ES-I3 (cell line): ENCODE results near the gene TEPSIN.

Experiments used
- H3K36me3 ChIP-seq: 2 replicates; pipeline ENCODE4 v1.6.1; 2013; ENCODE audit warnings: mild to moderate bottlenecking, low read length, control low read depth, moderate library complexity; ENCODE audit not compliant: insufficient read depth
- H3K4me1 ChIP-seq: 2 replicates; pipeline ENCODE4 v1.6.1; 2013; ENCODE audit warnings: mild to moderate bottlenecking, control low read depth, low read length; ENCODE audit not compliant: insufficient read depth
- H3K9ac ChIP-seq: 2 replicates; pipeline ENCODE4 v1.6.1; 2013; ENCODE audit warnings: low read depth, mild to moderate bottlenecking, low read length, moderate library complexity
- H3K9me3 ChIP-seq: 2 replicates; pipeline ENCODE4 v1.6.1; 2013; ENCODE audit warnings: mild to moderate bottlenecking, low read length, moderate library complexity; ENCODE audit not compliant: control insufficient read depth, insufficient read depth

Gene TEPSIN

DNA sequence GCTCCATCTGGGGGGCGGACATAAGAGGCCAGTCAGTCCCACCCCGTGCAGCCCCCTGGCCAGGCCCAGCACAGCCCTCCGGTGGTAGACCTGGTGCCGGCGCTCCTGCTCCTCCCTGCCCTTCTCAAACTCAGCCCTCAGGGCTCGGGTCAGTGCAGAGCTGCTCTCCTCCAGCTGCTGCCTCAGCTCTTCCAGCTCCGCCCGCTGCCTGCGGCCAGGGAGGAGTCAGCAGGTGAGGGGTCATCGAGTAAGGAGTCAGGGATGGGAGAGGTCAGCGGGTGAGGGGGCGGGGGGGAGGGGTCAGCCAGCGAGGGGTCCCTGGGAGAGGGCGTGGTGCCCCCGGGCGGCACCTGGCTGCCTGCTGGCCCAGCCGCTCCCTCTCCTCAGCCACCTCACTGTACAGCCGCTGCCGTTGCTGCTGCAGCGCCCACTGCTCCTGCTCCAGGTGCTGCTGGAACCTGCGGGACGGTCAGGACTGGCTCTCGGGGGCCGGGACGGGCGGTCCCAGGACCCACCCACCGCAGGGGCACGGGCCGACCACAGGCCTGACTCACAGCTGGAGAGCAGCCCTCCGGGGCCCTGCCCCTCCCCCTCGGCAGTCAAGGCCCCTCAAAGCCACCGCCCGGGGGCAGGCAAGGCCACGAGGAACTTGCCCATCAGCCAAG lies 46.3 kb downstream of the TEPSIN start:
- Histone ChIP-seq H3K4me1 (no peaks in the 10 kb centered on the region; the same call in 1 of the 2 replicates), H3K9me3 (no peaks in the 10 kb centered on the region), H3K9ac (no peak overlapping the region), H3K36me3 (0 out of 2 replicates have a peak, but pooled peaks cover 2% of the 10 kb centered on the region)

DNA sequence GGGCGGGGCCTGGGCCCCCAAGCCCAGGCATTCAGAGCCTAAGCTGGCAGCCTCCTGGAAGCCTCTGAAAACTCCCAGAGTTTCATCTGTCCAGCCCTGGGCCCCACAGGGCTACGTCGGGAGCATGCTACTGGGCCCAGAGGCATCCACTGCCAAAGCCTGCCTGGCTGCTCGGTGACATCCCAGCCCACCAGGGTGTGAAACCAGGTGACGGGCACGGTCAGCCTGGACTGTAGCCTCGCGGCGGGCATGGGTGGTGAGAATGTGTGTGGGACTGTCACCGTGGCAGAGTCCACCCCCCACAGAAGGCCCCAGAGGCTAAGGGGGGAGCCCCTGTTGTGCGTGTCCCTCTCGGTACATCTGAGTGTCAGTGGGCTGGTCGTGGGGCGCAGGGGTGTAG lies 47.2 kb downstream of the TEPSIN start:
- no peak overlapping the region for H3K9ac ChIP-seq
- no peaks in the 10 kb centered on the region; the same call in 1 of the 2 replicates for H3K4me1 ChIP-seq
- no peaks in the 10 kb centered on the region for H3K9me3 ChIP-seq
- H3K36me3 ChIP-seq, result 0 out of 2 replicates have a peak, but pooled peaks cover 2% of the 10 kb centered on the region

DNA sequence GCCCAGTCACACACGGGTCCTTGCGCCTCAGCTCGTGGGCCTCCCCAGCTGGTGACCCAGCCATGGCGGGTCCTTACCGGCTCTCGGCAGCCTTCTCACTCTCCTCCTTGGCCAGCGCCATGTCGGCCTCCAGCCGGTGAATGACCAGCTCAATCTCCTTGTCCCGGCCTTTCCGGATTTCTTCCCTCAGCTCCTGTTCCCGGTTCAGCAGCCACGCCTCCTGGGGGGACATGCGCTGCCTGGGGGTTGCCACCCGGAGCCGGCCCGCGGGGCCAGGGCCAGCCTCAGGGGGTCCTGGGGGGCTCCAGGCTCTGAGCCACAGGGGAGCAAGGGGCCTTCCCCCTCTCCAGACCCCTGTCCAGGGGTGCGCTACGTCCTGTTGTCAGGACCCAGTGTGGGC lies 47.7 kb downstream of the TEPSIN start:
- Histone ChIP-seq H3K4me1 (no peaks in the 10 kb centered on the region; the same call in 1 of the 2 replicates), H3K9ac (no peak overlapping the region), H3K9me3 (no peaks in the 10 kb centered on the region), H3K36me3 (0 out of 2 replicates have a peak, but pooled peaks cover 1% of the 10 kb centered on the region)

DNA sequence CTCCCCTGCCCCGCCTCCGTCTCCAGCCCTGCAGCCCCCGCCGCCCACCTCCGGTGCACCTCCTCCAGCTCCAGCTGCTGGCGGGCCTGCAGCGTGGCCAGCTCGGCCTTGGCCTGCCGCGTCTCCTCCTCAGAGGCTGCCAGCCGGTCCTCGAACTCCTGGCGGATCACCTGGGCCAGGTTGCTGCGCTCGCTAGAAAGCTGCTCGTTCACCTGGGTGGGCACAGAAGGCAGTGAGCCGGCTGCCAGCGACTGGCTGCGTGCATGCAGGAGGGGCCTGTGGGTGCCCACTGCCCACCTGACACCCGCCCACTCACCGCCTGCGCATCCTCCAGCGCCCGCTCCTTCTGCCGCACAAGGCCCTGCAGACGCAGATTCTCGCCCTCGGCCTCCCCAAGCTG lies 48.3 kb downstream of the TEPSIN start:
- Histone ChIP-seq H3K4me1 (no peaks in the 10 kb centered on the region; the same call in 1 of the 2 replicates), H3K9me3 (no peaks in the 10 kb centered on the region), H3K36me3 (no peaks in the 10 kb centered on the region), H3K9ac (no peak overlapping the region)

DNA sequence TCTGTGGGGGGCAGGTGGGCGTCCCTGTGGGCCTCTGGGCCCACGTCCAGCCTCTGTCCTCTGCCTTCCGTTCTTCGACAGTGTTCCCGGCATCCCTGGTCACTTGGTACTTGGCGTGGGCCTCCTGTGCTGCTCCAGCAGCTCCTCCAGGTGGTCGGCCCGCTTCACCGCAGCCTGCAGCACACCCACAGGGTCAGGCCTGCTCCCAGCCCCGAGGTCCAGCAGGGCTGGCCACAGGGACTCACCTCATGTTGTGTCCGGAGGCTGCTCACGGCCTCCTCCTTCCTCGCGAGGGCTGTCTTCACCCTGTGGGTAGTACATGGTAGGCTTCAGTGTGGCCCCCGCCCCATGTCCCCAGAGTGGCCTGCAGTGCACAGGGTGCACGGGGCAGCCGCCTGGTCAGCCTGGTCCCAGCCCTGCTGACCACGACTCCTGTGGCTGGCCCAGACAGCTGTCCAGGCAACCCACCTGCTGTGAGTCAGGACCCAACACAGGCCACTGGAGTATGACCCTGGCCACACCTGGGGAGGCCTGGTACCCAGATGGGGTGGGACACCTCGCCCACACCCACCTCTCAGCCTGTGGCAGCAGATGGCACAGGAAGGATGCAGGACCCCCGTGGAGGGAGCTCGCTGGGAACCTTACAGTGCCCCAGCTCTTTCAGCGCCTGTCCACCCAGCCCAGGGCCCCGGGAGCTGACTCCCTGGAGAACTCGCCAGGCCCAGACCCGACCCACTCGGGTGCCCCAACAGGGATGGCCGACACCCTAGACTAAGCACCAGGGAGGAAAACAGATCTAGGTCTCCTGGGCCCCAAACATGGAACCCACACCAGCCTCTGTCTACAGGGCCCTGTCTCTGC lies 49.0 kb downstream of the TEPSIN start:
- no peaks in the 10 kb centered on the region for H3K36me3 ChIP-seq
- H3K9me3 ChIP-seq, result no peaks in the 10 kb centered on the region
- H3K9ac ChIP-seq, result no peak overlapping the region
- H3K4me1 ChIP-seq, result no peaks in the 10 kb centered on the region; the same call in 1 of the 2 replicates

DNA sequence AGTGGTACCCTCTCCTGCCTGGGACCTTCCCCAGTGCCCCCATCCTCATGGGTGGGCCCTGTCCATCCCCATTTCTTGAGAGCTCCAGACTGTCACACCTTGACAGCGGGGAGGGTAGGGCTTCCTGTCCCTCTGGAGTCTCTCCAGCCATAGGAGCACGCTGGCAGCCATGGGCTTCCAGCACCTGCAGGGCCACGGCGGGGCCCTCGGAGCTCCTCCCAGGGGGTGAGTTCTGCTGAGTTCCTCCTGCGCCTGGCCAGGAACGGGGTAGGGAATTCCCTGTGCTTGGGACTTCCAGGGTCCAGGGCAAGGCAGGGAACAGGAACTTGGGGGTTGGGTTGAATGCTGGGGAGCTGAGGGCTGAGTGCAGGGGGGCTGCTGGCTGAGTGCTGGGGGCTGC lies 49.8 kb downstream of the TEPSIN start:
- no peaks in the 10 kb centered on the region for H3K36me3 ChIP-seq
- no peaks in the 10 kb centered on the region; the same call in 1 of the 2 replicates for H3K4me1 ChIP-seq
- H3K9me3 ChIP-seq, result no peaks in the 10 kb centered on the region
- H3K9ac ChIP-seq, result no peak overlapping the region

DNA sequence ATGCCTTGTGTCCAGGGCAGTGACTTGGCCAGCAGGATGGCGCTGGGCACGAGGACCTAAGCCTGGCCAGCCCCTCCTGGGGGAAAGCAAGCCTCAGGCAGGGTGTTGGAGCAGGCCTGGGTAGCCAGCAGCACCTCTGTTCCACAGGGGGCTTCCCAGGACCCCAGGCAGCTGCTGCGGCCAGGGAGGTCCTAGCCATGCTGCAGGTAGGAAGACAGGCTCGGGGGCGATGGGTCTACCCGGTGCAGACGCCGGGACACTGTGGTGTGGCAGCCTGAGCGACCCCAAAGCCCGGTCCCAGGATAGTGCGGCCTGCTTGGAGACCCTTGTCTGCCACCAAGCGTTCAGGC lies 50.4 kb downstream of the TEPSIN start:
- Histone ChIP-seq H3K36me3 (no peaks in the 10 kb centered on the region), H3K9me3 (0 out of 2 replicates have a peak, but pooled peaks cover 3% of the 10 kb centered on the region), H3K4me1 (no peaks in the 10 kb centered on the region; the same call in 1 of the 2 replicates), H3K9ac (no peak overlapping the region)

DNA sequence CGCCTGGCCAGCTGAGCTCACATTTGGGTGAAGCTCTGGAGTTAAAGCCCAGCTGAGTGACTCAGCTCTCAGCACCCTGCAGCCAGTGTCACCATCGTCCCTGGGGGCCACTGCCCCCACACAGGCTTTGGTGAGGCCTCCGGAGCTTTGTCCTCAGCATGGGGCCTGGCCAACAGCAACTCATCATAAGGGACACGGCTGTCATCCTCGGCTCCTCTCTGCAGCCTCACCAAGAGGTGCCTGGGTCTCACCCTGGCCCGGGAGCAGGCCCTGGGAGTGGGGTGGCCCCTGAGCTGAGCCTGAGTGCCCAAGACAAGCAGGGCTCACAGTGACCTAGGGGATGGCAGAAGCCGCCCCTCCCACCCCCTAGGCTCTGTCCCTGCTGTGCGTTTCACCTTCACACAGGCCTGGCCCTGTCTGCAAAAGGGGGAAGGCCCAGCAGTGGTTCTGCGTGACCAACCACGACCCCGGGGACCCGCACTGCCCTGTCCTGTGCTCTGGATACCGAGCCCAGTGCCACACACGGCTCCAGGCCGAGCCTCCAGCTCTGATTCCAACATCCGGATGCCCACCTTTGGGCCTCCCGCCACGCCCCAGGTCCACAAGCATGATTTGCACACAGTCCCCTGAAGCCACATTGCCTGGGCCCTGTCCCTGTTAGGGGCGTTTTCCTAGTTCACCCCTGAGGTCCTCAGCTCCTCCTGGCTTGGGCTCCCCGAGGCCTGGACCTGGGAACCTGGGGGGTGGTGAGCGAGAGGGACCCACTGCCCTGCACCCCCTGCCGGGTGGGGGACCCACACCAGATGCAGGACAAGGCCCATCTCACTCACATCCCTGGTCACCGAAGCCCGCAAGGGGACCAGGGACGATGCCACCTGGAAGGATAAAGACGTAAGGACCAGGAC lies 51.0 kb downstream of the TEPSIN start:
- Histone ChIP-seq H3K4me1 (no peaks in the 10 kb centered on the region; the same call in 1 of the 2 replicates), H3K36me3 (no peaks in the 10 kb centered on the region), H3K9me3 (0 out of 2 replicates have a peak, but pooled peaks cover 3% of the 10 kb centered on the region), H3K9ac (no peak overlapping the region)

DNA sequence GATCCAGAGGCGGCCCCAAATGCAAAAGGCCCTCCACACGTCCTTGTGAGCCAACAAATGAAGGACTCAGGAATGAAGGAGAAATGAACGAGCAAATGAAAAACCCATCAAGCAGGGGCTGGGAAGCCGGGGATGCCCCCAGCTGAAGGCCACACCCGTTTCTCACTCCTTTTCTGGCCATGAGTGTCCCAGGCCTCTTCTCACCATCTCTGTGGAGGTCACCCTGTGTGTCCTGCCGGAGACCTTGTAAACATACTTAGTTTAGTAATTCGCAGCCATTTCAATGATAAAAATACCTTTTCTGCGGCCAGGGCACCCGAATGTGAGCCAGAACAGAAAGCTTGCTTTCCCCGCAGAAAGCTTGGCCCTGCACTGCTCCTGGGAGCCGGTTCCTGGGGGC lies 51.7 kb downstream of the TEPSIN start:
- no peak overlapping the region for H3K9ac ChIP-seq
- no peaks in the 10 kb centered on the region for H3K36me3 ChIP-seq

DNA sequence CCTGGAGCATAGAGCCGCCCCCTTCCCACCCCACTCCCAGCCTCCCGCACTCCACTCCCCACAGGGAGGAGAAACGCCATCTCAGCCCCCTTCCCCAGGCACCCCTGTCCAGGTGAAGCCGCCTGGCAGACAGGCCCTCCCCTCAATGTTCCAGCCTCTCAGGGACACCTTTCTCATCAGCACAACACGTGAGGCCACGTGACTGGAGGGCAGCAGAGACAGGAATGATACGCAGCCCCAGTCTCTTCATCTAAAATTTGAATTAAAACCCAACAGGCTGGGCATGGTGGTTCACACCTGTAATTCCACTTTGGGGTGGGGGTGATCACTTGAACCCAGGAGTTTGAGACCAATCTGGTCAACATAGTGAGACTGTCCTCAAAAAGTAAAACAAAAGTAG lies 52.7 kb downstream of the TEPSIN start:
- H3K4me1 ChIP-seq, result no peaks in the 10 kb centered on the region
- H3K9me3 ChIP-seq, result 0 out of 2 replicates have a peak, but pooled peaks cover 3% of the 10 kb centered on the region
- no peak overlapping the region for H3K9ac ChIP-seq
- no peaks in the 10 kb centered on the region for H3K36me3 ChIP-seq

More for the DNA sequence above, 51.7 kb downstream of the TEPSIN start:
- H3K9me3 ChIP-seq, result 0 out of 2 replicates have a peak, but pooled peaks cover 3% of the 10 kb centered on the region
- H3K4me1 ChIP-seq, result no peaks in the 10 kb centered on the region; the same call in 1 of the 2 replicates

DNA sequence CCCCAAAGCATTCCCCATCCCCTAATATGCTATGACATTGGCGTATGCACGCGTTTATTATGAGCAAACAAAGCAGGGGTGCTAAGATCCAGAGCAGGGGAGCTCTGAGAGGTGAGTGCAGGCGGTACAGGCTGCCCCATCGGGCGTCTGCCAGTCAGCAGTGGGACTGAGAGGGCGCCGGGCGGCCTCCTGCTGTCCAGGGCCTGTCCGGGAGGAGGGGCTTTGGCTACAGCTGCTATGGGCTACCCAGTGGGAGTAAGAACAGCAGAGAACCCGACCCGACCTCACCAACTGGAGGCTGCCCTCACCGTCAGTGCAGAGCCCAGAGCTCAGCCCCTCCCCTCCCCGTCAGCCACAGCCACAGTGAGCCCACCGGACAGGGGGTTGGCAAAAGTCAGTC lies 54.3 kb downstream of the TEPSIN start:
- no peaks in the 10 kb centered on the region for H3K36me3 ChIP-seq
- H3K4me1 ChIP-seq, result no peaks in the 10 kb centered on the region
- 0 out of 2 replicates have a peak, but pooled peaks cover 3% of the 10 kb centered on the region for H3K9me3 ChIP-seq
- no peak overlapping the region for H3K9ac ChIP-seq

DNA sequence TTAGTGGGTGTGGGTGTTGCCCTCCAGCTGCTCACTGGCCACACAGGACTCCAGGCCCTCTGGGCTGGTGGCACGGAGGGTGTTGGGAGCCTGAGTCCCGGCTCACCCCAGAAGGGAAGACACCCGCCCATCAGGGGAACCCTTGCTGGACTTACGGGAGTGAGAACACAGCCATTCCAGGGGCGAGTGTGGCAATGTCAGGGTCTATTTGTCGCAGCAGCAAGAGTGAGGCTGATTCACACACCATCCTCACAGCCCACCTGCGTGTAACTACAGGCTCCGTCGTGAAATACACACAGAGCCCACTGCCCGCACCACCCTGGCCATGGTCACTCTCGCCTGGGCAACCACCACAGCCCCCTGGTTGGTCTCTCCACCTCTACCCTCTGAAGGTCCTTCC lies 55.0 kb downstream of the TEPSIN start:
- Histone ChIP-seq H3K9ac (no peak overlapping the region), H3K4me1 (no peaks in the 10 kb centered on the region), H3K36me3 (no peaks in the 10 kb centered on the region), H3K9me3 (0 out of 2 replicates have a peak, but pooled peaks cover 3% of the 10 kb centered on the region)

DNA sequence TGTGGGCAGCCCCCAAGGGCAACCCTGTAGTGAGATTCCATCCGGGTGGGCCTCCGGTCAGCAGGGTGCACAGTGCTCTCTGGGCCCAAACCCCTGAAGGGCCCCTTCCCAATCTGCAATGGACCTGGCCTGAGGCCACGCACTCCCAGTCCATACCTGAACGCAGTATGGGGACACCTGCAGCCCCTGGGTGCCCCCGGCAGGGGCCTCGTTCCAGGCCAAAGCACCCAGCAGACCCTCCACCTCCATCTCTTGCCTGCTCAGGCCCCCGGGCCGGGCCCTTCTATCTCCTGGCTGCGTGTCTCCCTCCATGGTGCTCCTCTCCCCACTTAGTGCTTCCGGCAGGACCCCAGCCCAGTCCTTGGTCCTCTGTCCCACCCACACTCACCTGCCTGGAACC lies 55.5 kb downstream of the TEPSIN start:
- H3K9ac ChIP-seq, result no peak overlapping the region
- H3K4me1 ChIP-seq, result no peaks in the 10 kb centered on the region
- 0 out of 2 replicates have a peak, but pooled peaks cover 3% of the 10 kb centered on the region for H3K9me3 ChIP-seq
- no peaks in the 10 kb centered on the region for H3K36me3 ChIP-seq

DNA sequence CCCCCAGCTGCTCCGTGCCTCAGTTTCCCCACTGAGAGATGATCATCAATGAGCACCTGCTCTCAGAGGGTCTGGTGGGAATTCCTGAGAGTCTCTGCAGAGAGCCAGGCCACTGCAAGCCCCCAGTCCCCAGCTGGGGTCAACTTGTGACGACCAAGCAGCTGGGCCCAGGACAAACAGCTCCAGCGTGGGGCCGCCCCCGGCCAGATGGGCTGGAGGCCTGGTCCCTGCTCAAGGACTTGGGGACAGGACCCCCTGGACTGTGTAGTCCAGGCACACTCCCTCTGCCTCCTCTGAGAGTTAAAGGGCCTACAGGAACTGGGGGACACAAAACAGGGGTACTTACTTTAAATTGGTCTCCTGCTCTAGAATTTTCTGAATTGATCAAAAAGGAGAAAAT lies 56.3 kb downstream of the TEPSIN start:
- Histone ChIP-seq H3K4me1 (no peaks in the 10 kb centered on the region), H3K36me3 (no peaks in the 10 kb centered on the region), H3K9ac (no peak overlapping the region), H3K9me3 (0 out of 2 replicates have a peak, but pooled peaks cover 3% of the 10 kb centered on the region)
